Measurements from ENCODE around the gene CHRNG. TPM values are rescaled to one million over a fixed set of nuclear protein-coding genes. Genes with fewer than 3 reads are reported as not detected.

The CHRNG gene
- total and polyA plus RNA-seq, 2 donors (not counting 3 experiments of a cell fraction or from before 2014, with no cell fraction given): not detected

- Histone ChIP-seq H3K9me1 (replicated peaks; ENCODE audit: control insufficient read depth, extremely low read depth, insufficient read depth, low read length) (no peaks in the 10 kb centered on the region), H3K4me1 (ENCODE audit: control insufficient read depth, extremely low read depth, insufficient read depth, low read length) (no peaks in the 10 kb centered on the region), H3K4me2 (ENCODE audit: insufficient read depth, low read length) (no peak overlapping the region), H2AFZ (ENCODE audit: low read depth, low read length) (no peak overlapping the region), H3K9me3 (replicated peaks; ENCODE audit: control insufficient read depth, insufficient read depth, low read length) (no peaks in the 10 kb centered on the region), H3K27me3 (ENCODE audit: control insufficient read depth in 2 of 2, insufficient read depth in 2 of 2, low read length in 2 of 2) (peaks cover 10 to 12% of the 10 kb centered on the region in 2 experiments), H3K9ac (replicated peaks; ENCODE audit: extremely low read depth, insufficient read depth, low read length) (no peak overlapping the region), H3K27ac (ENCODE audit: insufficient read depth, low read depth, low read length) (no peak overlapping the region), H4K20me1 (replicated peaks; ENCODE audit: control insufficient read depth, extremely low read depth, insufficient read depth, low read length) (no peaks in the 10 kb centered on the region), H3K36me3 (ENCODE audit: control insufficient read depth in 2 of 2, extremely low read depth in 1 of 2, insufficient read depth in 2 of 2, low read length in 2 of 2) (no peaks in the 10 kb centered on the region), H3K4me3 (replicated peaks in 1 of 3; ENCODE audit: insufficient read depth in 1 of 3, low read depth in 1 of 3, low read length in 3 of 3) (no peak overlapping the region), H3K79me2 (ENCODE audit: control insufficient read depth, insufficient read depth, low read length) (no peaks in the 10 kb centered on the region)
- no peak for DNase-seq (ENCODE audit: low read depth, low spot score)
- no TSS peak for BruUV-seq (replicated peaks)
- TF ChIP-seq JUN (IDR thresholded peaks at IDR 0.05; ENCODE audit: borderline replicate concordance, insufficient read depth, insufficient read length, low read depth) (no peak), POLR2AphosphoS5 (IDR thresholded peaks at IDR 0.05; ENCODE audit: insufficient read depth, low read depth, low read length) (no peak)
- TF ChIP-seq, protein P1, sequence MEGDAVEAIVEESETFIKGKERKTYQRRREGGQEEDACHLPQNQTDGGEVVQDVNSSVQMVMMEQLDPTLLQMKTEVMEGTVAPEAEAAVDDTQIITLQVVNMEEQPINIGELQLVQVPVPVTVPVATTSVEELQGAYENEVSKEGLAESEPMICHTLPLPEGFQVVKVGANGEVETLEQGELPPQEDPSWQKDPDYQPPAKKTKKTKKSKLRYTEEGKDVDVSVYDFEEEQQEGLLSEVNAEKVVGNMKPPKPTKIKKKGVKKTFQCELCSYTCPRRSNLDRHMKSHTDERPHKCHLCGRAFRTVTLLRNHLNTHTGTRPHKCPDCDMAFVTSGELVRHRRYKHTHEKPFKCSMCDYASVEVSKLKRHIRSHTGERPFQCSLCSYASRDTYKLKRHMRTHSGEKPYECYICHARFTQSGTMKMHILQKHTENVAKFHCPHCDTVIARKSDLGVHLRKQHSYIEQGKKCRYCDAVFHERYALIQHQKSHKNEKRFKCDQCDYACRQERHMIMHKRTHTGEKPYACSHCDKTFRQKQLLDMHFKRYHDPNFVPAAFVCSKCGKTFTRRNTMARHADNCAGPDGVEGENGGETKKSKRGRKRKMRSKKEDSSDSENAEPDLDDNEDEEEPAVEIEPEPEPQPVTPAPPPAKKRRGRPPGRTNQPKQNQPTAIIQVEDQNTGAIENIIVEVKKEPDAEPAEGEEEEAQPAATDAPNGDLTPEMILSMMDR (IDR thresholded peaks at IDR 0.05; ENCODE audit: extremely low read depth in 1 of 2, insufficient read depth in 1 of 2, low read depth in 1 of 2, low read length in 2 of 2): no peak
- TF ChIP-seq, protein P2, sequence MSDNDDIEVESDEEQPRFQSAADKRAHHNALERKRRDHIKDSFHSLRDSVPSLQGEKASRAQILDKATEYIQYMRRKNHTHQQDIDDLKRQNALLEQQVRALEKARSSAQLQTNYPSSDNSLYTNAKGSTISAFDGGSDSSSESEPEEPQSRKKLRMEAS (IDR thresholded peaks at IDR 0.05; ENCODE audit: insufficient read depth, insufficient read length): no peak
- intact Hi-C loops (cut with micrococcal nuclease): no loop called here
- dilution Hi-C loops (cut with MboI; ENCODE audit: extremely low pct_ligation_motif_present, low sequenced_read_pairs): no loop called here
- ChIA-PET POLR2A (no interaction called here), CTCF (no interaction called here)
- FAIRE-seq: no peak
Observed at GRCh38 chr2:232527905-232528470, 11.5 kb upstream of the CHRNG start.

Data from endothelial cell of umbilical vein (primary cell).